ENCODE results near the gene EZH1.
A peak's percentile ranks its signal among the peaks of the same experiment; 100 is the strongest.

The EZH1 gene

GRCh38 chr17:42725143-42725542, 19.7 kb downstream of the EZH1 start:
- no peak for DNase-seq (ENCODE audit: extremely low spot score)
- CTCF ChIA-PET = interaction anchor here (0.7 to 1.9 kb wide), 2 partner anchors 38 to 107 kb away, joined by 3 to 9 read pairs; no protein-coding TSS in a partner anchor
- POLR2A ChIA-PET = no interaction called here
- TF ChIP-seq ELF4 (IDR thresholded peaks at IDR 0.05) = no peak
- no peak for TF ChIP-seq ZNF384 (IDR thresholded peaks at IDR 0.05)
- no peak for TF ChIP-seq BHLHE40 (IDR thresholded peaks at IDR 0.05; ENCODE audit: borderline replicate concordance)
- TF ChIP-seq LEF1 (IDR thresholded peaks at IDR 0.05; ENCODE audit: borderline replicate concordance) = no peak
- no peak for TF ChIP-seq HDGF (IDR thresholded peaks at IDR 0.05; ENCODE audit: borderline replicate concordance)
- TF ChIP-seq FOXK2 (IDR thresholded peaks at IDR 0.05) = no peak
- TF ChIP-seq NFRKB (IDR thresholded peaks at IDR 0.05) = no peak
- TF ChIP-seq CTBP1 (IDR thresholded peaks at IDR 0.05; ENCODE audit: borderline replicate concordance) = no peak
- TF ChIP-seq L3MBTL2 (conservative IDR thresholded peaks at IDR 0.05) = no peak
- no peak for TF ChIP-seq PKNOX1 (IDR thresholded peaks at IDR 0.05)
- no peak for TF ChIP-seq FOXM1 (IDR thresholded peaks at IDR 0.05; ENCODE audit: borderline replicate concordance)
- no peak for TF ChIP-seq FOXA1 (IDR thresholded peaks at IDR 0.05)
- TF ChIP-seq ARNT (IDR thresholded peaks at IDR 0.05) = no peak
- TF ChIP-seq TARDBP (IDR thresholded peaks at IDR 0.05) = no peak
- no peak for TF ChIP-seq SUZ12 (IDR thresholded peaks at IDR 0.05)
- TF ChIP-seq SP1 (IDR thresholded peaks at IDR 0.05) = no peak

GRCh38 chr17:42723636-42724035, 21.2 kb downstream of the EZH1 start:
- no peak for DNase-seq (ENCODE audit: extremely low spot score)
- CTCF ChIA-PET = no interaction called here
- POLR2A ChIA-PET = no interaction called here
- TF ChIP-seq FOXA1 (IDR thresholded peaks at IDR 0.05) (no peak), TARDBP (IDR thresholded peaks at IDR 0.05) (no peak), L3MBTL2 (conservative IDR thresholded peaks at IDR 0.05) (no peak), FOXM1 (IDR thresholded peaks at IDR 0.05; ENCODE audit: borderline replicate concordance) (no peak), ARNT (IDR thresholded peaks at IDR 0.05) (no peak), ZNF384 (IDR thresholded peaks at IDR 0.05) (no peak), CTBP1 (IDR thresholded peaks at IDR 0.05; ENCODE audit: borderline replicate concordance) (no peak), HDGF (IDR thresholded peaks at IDR 0.05; ENCODE audit: borderline replicate concordance) (no peak), BHLHE40 (IDR thresholded peaks at IDR 0.05; ENCODE audit: borderline replicate concordance) (no peak), SP1 (IDR thresholded peaks at IDR 0.05) (no peak), PKNOX1 (IDR thresholded peaks at IDR 0.05) (no peak), LEF1 (IDR thresholded peaks at IDR 0.05; ENCODE audit: borderline replicate concordance) (no peak), FOXK2 (IDR thresholded peaks at IDR 0.05) (no peak), SUZ12 (IDR thresholded peaks at IDR 0.05) (no peak), NFRKB (IDR thresholded peaks at IDR 0.05) (no peak)

- DNase-seq (ENCODE audit: extremely low spot score) = peak; percentile 62
- ChIA-PET POLR2A (no interaction called here), CTCF (no interaction called here)
- TF ChIP-seq ZNF384 (IDR thresholded peaks at IDR 0.05) = no peak
- no peak for TF ChIP-seq FOXA1 (IDR thresholded peaks at IDR 0.05)
- TF ChIP-seq SP1 (IDR thresholded peaks at IDR 0.05) = no peak
- TF ChIP-seq SUZ12 (IDR thresholded peaks at IDR 0.05) = no peak
- TF ChIP-seq FOXK2 (IDR thresholded peaks at IDR 0.05) = no peak
- TF ChIP-seq FOXM1 (IDR thresholded peaks at IDR 0.05; ENCODE audit: borderline replicate concordance) = no peak
- no peak for TF ChIP-seq PKNOX1 (IDR thresholded peaks at IDR 0.05)
- TF ChIP-seq TARDBP (IDR thresholded peaks at IDR 0.05) = no peak
- TF ChIP-seq BHLHE40 (IDR thresholded peaks at IDR 0.05; ENCODE audit: borderline replicate concordance) = no peak
Measured at GRCh38 chr17:42720996-42721583, 23.8 kb downstream of the EZH1 start.

DNA sequence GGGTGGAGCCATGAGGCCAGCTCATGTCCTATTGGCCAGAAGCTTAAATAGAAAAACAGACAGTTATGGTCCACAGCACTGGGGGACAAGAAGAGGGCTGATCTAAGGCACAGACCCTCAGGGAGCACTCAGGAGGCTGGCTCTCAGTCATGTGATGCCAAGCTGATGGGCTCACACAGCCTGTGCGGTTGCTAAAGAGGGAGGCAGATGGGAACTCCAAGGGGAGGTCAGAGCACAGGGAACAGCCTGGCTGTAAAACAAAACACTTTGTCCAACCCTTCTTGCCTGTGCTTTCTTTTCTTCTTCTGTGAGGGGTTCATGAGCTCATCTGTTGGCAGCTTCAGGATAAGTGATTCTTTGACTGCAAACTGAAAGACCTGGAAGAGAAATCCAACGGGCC, 35.3 kb downstream of the EZH1 start:
- ChIA-PET POLR2A (interaction anchor here (0.9 to 1.7 kb wide), 4 partner anchors 9 to 131 kb away, joined by 3 to 4 read pairs (median 4); partner anchors contain the start of gene TUBG2), CTCF (interaction anchor here (0.6 kb wide), 1 partner anchor 64 kb away, joined by 3 read pairs; no protein-coding TSS in a partner anchor)
- DNase-seq (ENCODE audit: extremely low spot score) = no peak
- TF ChIP-seq FOXA1 (IDR thresholded peaks at IDR 0.05) (no peak), ELF4 (IDR thresholded peaks at IDR 0.05) (no peak), PKNOX1 (IDR thresholded peaks at IDR 0.05) (no peak), L3MBTL2 (conservative IDR thresholded peaks at IDR 0.05) (no peak), CTBP1 (IDR thresholded peaks at IDR 0.05; ENCODE audit: borderline replicate concordance) (no peak), FOXM1 (IDR thresholded peaks at IDR 0.05; ENCODE audit: borderline replicate concordance) (no peak)

DNA sequence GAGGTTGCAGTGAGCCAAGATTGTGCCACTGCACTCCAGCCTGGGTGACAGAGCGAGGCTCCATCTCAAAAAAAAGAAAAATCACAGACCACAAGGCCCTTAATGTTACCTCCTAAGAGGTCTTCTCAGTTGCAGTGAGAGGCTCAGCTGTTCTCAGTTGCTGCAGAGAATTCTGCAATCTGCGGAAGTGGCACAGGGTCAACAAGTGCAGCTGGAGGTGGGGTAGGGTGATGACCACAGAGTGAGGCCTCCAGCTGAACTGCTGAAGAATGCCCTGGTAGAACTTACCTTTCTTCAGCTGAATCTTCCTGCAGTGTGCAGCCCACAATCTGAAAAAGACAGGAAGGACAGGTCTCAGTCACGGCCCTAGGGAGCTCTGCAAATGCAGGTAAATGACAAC, 36.3 kb downstream of the EZH1 start:
- CTCF ChIA-PET = interaction anchor here (0.6 kb wide), 1 partner anchor 65 kb away, joined by 3 read pairs; no protein-coding TSS in a partner anchor
- DNase-seq (ENCODE audit: extremely low spot score) = no peak
- POLR2A ChIA-PET = interaction anchor here (1.1 to 1.7 kb wide), 3 partner anchors 15 to 130 kb away, joined by 3 to 4 read pairs (median 4); partner anchors contain the start of gene TUBG2
- TF ChIP-seq SP1 (IDR thresholded peaks at IDR 0.05) = no peak
- TF ChIP-seq FOXA1 (IDR thresholded peaks at IDR 0.05) = no peak
- no peak for TF ChIP-seq CTBP1 (IDR thresholded peaks at IDR 0.05; ENCODE audit: borderline replicate concordance)
- no peak for TF ChIP-seq ZNF384 (IDR thresholded peaks at IDR 0.05)
- no peak for TF ChIP-seq TARDBP (IDR thresholded peaks at IDR 0.05)
- TF ChIP-seq FOXM1 (IDR thresholded peaks at IDR 0.05; ENCODE audit: borderline replicate concordance) = no peak
- no peak for TF ChIP-seq LEF1 (IDR thresholded peaks at IDR 0.05; ENCODE audit: borderline replicate concordance)
- no peak for TF ChIP-seq L3MBTL2 (conservative IDR thresholded peaks at IDR 0.05)
- TF ChIP-seq ELF4 (IDR thresholded peaks at IDR 0.05) = no peak
- no peak for TF ChIP-seq BHLHE40 (IDR thresholded peaks at IDR 0.05; ENCODE audit: borderline replicate concordance)
- TF ChIP-seq ARNT (IDR thresholded peaks at IDR 0.05) = no peak

Data from HEK293T (cell line).